SH-SY5Y (cell line): ENCODE results near the gene CRYZL1.

ENCODE experiments used
- GATA2 ChIP-seq: IDR thresholded peaks from 2 replicates; pipeline ENCODE4 v1.6.1; 2011; ENCODE audit warnings: mild to moderate bottlenecking, low read depth, low read length
- GATA3 ChIP-seq: IDR thresholded peaks from 2 replicates; pipeline ENCODE4 v1.6.1; 2011; ENCODE audit warnings: low read depth, mild to moderate bottlenecking, low read length, moderate library complexity

- TF ChIP-seq GATA2 (no peak), GATA3 (no peak)
These were observed 96.9 kb downstream of the CRYZL1 start for GRCh38 chr21:33544451-33545195.
